Tibial nerve (tissue), 4 donors: ENCODE results near the gene CHRM4. TPM values are rescaled to one million over a fixed set of nuclear protein-coding genes. Genes with fewer than 3 reads are reported as not detected.

Experiments used
- DNase-seq, 2 donors: peaks; one replicate each; pipeline ENCODE4 v3.0.0-alpha.2; 2019; ENCODE audit warnings: low spot score in 2 of 2
- H3K27ac ChIP-seq, 4 donors: fragments of 200-600 bp; sonication (generic) in 3 of 4; one replicate each; pipeline ENCODE4 v1.5.1; 2017 to 2019; ENCODE audit warnings: mild to moderate bottlenecking in 1 of 4
- H3K27me3 ChIP-seq, 2 donors: fragments of 200-600 bp; sonication (generic) in 1 of 2; one replicate each; pipeline versions ENCODE4 v1.5.1 to v1.6.0; 2017 to 2019
- H3K36me3 ChIP-seq, 3 donors: fragments of 200-600 bp; sonication (generic); one replicate each; pipeline ENCODE4 v1.5.1; 2018 to 2019
- H3K4me1 ChIP-seq, 4 donors: fragments of 200-600 bp; sonication (generic) in 3 of 4; one replicate each; pipeline ENCODE4 v1.5.1; 2017 to 2019
- H3K4me3 ChIP-seq, 4 donors: fragments of 200-600 bp; sonication (generic) in 3 of 4; one replicate each; pipeline ENCODE4 v1.5.1; 2017 to 2019; ENCODE audit warnings: mild to moderate bottlenecking in 1 of 4, moderate library complexity in 1 of 4
- H3K9me3 ChIP-seq, 4 donors: fragments of 200-600 bp; sonication (generic) in 3 of 4; one replicate each; pipeline ENCODE4 v1.5.1; 2017 to 2019
- CTCF ChIP-seq, 5 experiments: fragments of 200-600 bp in 3 of 5; fragments of 450-650 bp in 2 of 5; sonication (generic) in 3 of 5; IDR thresholded peaks; one replicate each; pipeline ENCODE4 v1.5.1; 2016 to 2019; ENCODE audit warnings: antibody characterized with exemption in 5 of 5, mild to moderate bottlenecking in 3 of 5, moderate library complexity in 2 of 5
- EP300 ChIP-seq, 2 donors: sonication (generic); formaldehyde crosslinking; IDR thresholded peaks; one replicate each; pipeline ENCODE4 v1.6.1; 2017; ENCODE audit warnings: antibody characterized with exemption in 2 of 2, mild to moderate bottlenecking in 1 of 2
- POLR2A ChIP-seq, 2 donors: fragments of 450-650 bp; IDR thresholded peaks; one replicate each; pipeline ENCODE4 v1.6.1; 2017; ENCODE audit warnings: antibody characterized with exemption in 2 of 2, mild to moderate bottlenecking in 2 of 2, moderate library complexity in 2 of 2
- WGBS, 2 donors: methylation state at CpG; one replicate each; pipeline ENCODE4 v1.1.5; 2018; 5-methylcytosine and 5-hydroxymethylcytosine counted together
- total RNA-seq, 4 donors: library from RNA; depleted of rRNA; stranded (reverse); fragments of >200 nt; gene quantifications; one replicate each; pipeline ENCODE4 v1.1.0, GENCODE V29; 2016

The CHRM4 gene
- total RNA-seq: 1 to 10 TPM in 1 of 4 donors, not detected in 3; 1.2 TPM

GRCh38 chr11:46391578-46392420, at the start of gene CHRM4:
Gene CHRM4 (minus strand): TSS chr11:46391776. CDS start chr11:46386557, 5,219 bp downstream.
- Histone ChIP-seq H3K36me3 (peaks cover 0 to 14% (median 0%) of the 10 kb centered on the region in 3 donors), H3K9me3 (no peaks in the 10 kb centered on the region), H3K27ac (no peak within 1 kb of the TSS), H3K4me3 (peak within 1 kb of the TSS in 3 of 4 donors; percentile 2 to 49 (median 32)), H3K27me3 (peaks cover 5 to 55% of the 10 kb centered on the region in 2 donors), H3K4me1 (peaks cover 0 to 52% (median 30%) of the 10 kb centered on the region in 4 donors)
- 1 to 9% methylated on average over 12 to 72 of the region's 123 CpGs for WGBS, 2 donors
- TF ChIP-seq POLR2A (IDR thresholded peaks at IDR 0.05) (no peak), EP300 (IDR thresholded peaks at IDR 0.05) (no peak), CTCF (IDR thresholded peaks at IDR 0.05) (no peak)
- no peak for DNase-seq

GRCh38 chr11:46438211-46438610, 46.6 kb upstream of the CHRM4 start:
- peaks cover 0 to 43% (median 0%) of the 10 kb centered on the region in 3 donors for H3K36me3 ChIP-seq
- TF ChIP-seq EP300 (IDR thresholded peaks at IDR 0.05) (no peak), POLR2A (IDR thresholded peaks at IDR 0.05) (no peak), CTCF (IDR thresholded peaks at IDR 0.05) (no peak)
- DNase-seq: no peak
- peaks cover 0 to 4% (median 0%) of the 10 kb centered on the region in 4 donors for H3K4me1 ChIP-seq
- H3K27ac ChIP-seq: no peak overlapping the region
- H3K9me3 ChIP-seq: no peaks in the 10 kb centered on the region
- WGBS, 2 donors: 50 to 52% methylated on average over 4 of the region's 4 CpGs
- H3K27me3 ChIP-seq: no peaks in the 10 kb centered on the region
- no peak overlapping the region for H3K4me3 ChIP-seq

- Histone ChIP-seq H3K36me3 (peaks cover 0 to 43% (median 0%) of the 10 kb centered on the region in 3 donors), H3K27me3 (no peaks in the 10 kb centered on the region), H3K4me3 (no peak overlapping the region), H3K9me3 (no peaks in the 10 kb centered on the region), H3K4me1 (peaks cover 0 to 4% (median 0%) of the 10 kb centered on the region in 4 donors), H3K27ac (no peak overlapping the region)
- no peak for DNase-seq
- TF ChIP-seq CTCF (IDR thresholded peaks at IDR 0.05): no peak
- no peak for TF ChIP-seq EP300 (IDR thresholded peaks at IDR 0.05)
- TF ChIP-seq POLR2A (IDR thresholded peaks at IDR 0.05): no peak
- WGBS, 2 donors: 73 to 75% methylated on average over 6 of the region's 6 CpGs
Observed at GRCh38 chr11:46437122-46437689, 45.6 kb upstream of the CHRM4 start.

GRCh38 chr11:46436113-46436512, 44.5 kb upstream of the CHRM4 start:
- H3K4me3 ChIP-seq: no peak overlapping the region
- H3K9me3 ChIP-seq: no peaks in the 10 kb centered on the region
- DNase-seq: no peak
- peaks cover 0 to 4% (median 0%) of the 10 kb centered on the region in 4 donors for H3K4me1 ChIP-seq
- TF ChIP-seq CTCF (IDR thresholded peaks at IDR 0.05) (no peak), EP300 (IDR thresholded peaks at IDR 0.05) (no peak), POLR2A (IDR thresholded peaks at IDR 0.05) (no peak)
- no peak overlapping the region for H3K27ac ChIP-seq
- H3K36me3 ChIP-seq: peaks cover 0 to 43% (median 0%) of the 10 kb centered on the region in 3 donors
- H3K27me3 ChIP-seq: no peaks in the 10 kb centered on the region
- WGBS, 2 donors: 70 to 76% methylated on average over 3 of the region's 3 CpGs

- 52 to 63% methylated on average over 3 of the region's 3 CpGs for WGBS, 2 donors
- DNase-seq: no peak
- Histone ChIP-seq H3K27me3 (no peaks in the 10 kb centered on the region), H3K4me3 (no peak overlapping the region), H3K4me1 (peaks cover 0 to 4% (median 0%) of the 10 kb centered on the region in 4 donors), H3K27ac (no peak overlapping the region), H3K9me3 (no peaks in the 10 kb centered on the region), H3K36me3 (peaks cover 0 to 43% (median 0%) of the 10 kb centered on the region in 3 donors)
- no peak for TF ChIP-seq POLR2A (IDR thresholded peaks at IDR 0.05)
- no peak for TF ChIP-seq EP300 (IDR thresholded peaks at IDR 0.05)
- no peak for TF ChIP-seq CTCF (IDR thresholded peaks at IDR 0.05)
Observed at GRCh38 chr11:46435679-46436078, 44.1 kb upstream of the CHRM4 start.
